NCI-H345 treated with DMSO at 0.1 percent for 48 hours (cell line): ENCODE results near the gene CTAG1B.
"Not testable (repeated sequence)": the region's sequence is repeated elsewhere in the genome, so short reads cannot be mapped to it uniquely, and the experiment has no call there.

Source experiments
- DNase-seq: peaks from one replicate; lab custom pipeline; 2025; ENCODE audit not compliant: unreplicated experiment; lab: John Stamatoyannopoulos, UW

The CTAG1B gene

GRCh38 chrX:154628960-154629359 is 9.9 kb upstream of the CTAG1B start:
- DNase-seq = not testable (repeated sequence)

- not testable (repeated sequence) for DNase-seq
Measured at GRCh38 chrX:154620767-154621414, 1.8 kb upstream of the CTAG1B start.

- not testable (repeated sequence) for DNase-seq
Measured at GRCh38 chrX:154613586-154613985, 5.5 kb downstream of the CTAG1B start.

- not testable (repeated sequence) for DNase-seq
Measured at GRCh38 chrX:154611146-154611545, 7.9 kb downstream of the CTAG1B start.

GRCh38 chrX:154608823-154609222 is 10.3 kb downstream of the CTAG1B start:
- not testable (repeated sequence) for DNase-seq

GRCh38 chrX:154607976-154608375 is 11.1 kb downstream of the CTAG1B start:
- not testable (repeated sequence) for DNase-seq

- peak; percentile 93 for DNase-seq
Measured at GRCh38 chrX:154607370-154607769, 11.7 kb downstream of the CTAG1B start.

GRCh38 chrX:154605566-154605965 is 13.5 kb downstream of the CTAG1B start:
- DNase-seq = no peak

GRCh38 chrX:154603438-154604430 is 15.3 kb downstream of the CTAG1B start:
- DNase-seq = no peak

GRCh38 chrX:154602766-154603437 is 16.2 kb downstream of the CTAG1B start:
- DNase-seq = no peak

- no peak for DNase-seq
Measured at GRCh38 chrX:154602226-154602625, 16.9 kb downstream of the CTAG1B start.

- DNase-seq = no peak
Measured at GRCh38 chrX:154600759-154601374, 18.2 kb downstream of the CTAG1B start.

- DNase-seq = no peak
Measured at GRCh38 chrX:154599531-154599930, 19.6 kb downstream of the CTAG1B start.

- DNase-seq = no peak
Measured at GRCh38 chrX:154598656-154599055, 20.4 kb downstream of the CTAG1B start.

GRCh38 chrX:154597221-154597620 is 21.9 kb downstream of the CTAG1B start:
- DNase-seq = no peak

GRCh38 chrX:154596290-154596929 is 22.7 kb downstream of the CTAG1B start:
- no peak for DNase-seq

- no peak for DNase-seq
Measured at GRCh38 chrX:154595559-154596249, 23.4 kb downstream of the CTAG1B start.

- DNase-seq = no peak
Measured at GRCh38 chrX:154594491-154594890, 24.6 kb downstream of the CTAG1B start.

GRCh38 chrX:154593201-154593600 is 25.9 kb downstream of the CTAG1B start:
- DNase-seq = no peak

GRCh38 chrX:154592505-154592904 is 26.6 kb downstream of the CTAG1B start:
- no peak for DNase-seq
